Left kidney (tissue), 2 donors: ENCODE measurements around the gene GASK1A. TPM values are rescaled to one million over a fixed set of nuclear protein-coding genes. Genes with fewer than 3 reads are reported as not detected.

Experiments
- DNase-seq: peaks from one replicate; pipeline ENCODE4 v3.0.0-alpha.2; 2013
- polyA plus RNA-seq: library from polyadenylated mRNA; unstranded; fragments of 120-200 nt; gene quantifications from one replicate; pipeline ENCODE4 v1.2.1, GENCODE V29; 2013; ENCODE audit not compliant: insufficient read length

Gene GASK1A
- polyA plus RNA-seq, 1 donor, result 6.1 TPM

- no peak for DNase-seq
Measured at GRCh38 chr3:43013743-43014155, 34.6 kb downstream of the GASK1A start.

GRCh38 chr3:43014241-43014640, 35.1 kb downstream of the GASK1A start:
- no peak for DNase-seq

- DNase-seq, result no peak
Measured at GRCh38 chr3:43014956-43015355, 35.8 kb downstream of the GASK1A start.

- DNase-seq, result no peak
Measured at GRCh38 chr3:43015572-43015971, 36.5 kb downstream of the GASK1A start.

GRCh38 chr3:43015991-43016865, 37.1 kb downstream of the GASK1A start:
- DNase-seq, result no peak

GRCh38 chr3:43017004-43017403, 37.9 kb downstream of the GASK1A start:
- no peak for DNase-seq

- no peak for DNase-seq
Measured at GRCh38 chr3:43017593-43018195, 38.6 kb downstream of the GASK1A start.

GRCh38 chr3:43018246-43018645, 39.1 kb downstream of the GASK1A start:
- no peak for DNase-seq

- no peak for DNase-seq
Measured at GRCh38 chr3:43019006-43019809, 40.1 kb downstream of the GASK1A start.

- no peak for DNase-seq
Measured at GRCh38 chr3:43019826-43020225, 40.7 kb downstream of the GASK1A start.

GRCh38 chr3:43021186-43021585, 42.1 kb downstream of the GASK1A start:
- no peak for DNase-seq

- no peak for DNase-seq
Measured at GRCh38 chr3:43022121-43022520, 43.0 kb downstream of the GASK1A start.

GRCh38 chr3:43023066-43023465, 44.0 kb downstream of the GASK1A start:
- DNase-seq, result no peak

GRCh38 chr3:43023746-43024145, 44.6 kb downstream of the GASK1A start:
- no peak for DNase-seq

GRCh38 chr3:43024181-43024885, 45.2 kb downstream of the GASK1A start:
- no peak for DNase-seq

- DNase-seq, result no peak
Measured at GRCh38 chr3:43025423-43025822, 46.3 kb downstream of the GASK1A start.

- DNase-seq, result no peak
Measured at GRCh38 chr3:43028001-43028400, 48.9 kb downstream of the GASK1A start.

GRCh38 chr3:43028678-43029490, 49.8 kb downstream of the GASK1A start:
- no peak for DNase-seq

GRCh38 chr3:43030162-43030935, 51.2 kb downstream of the GASK1A start:
- no peak for DNase-seq

GRCh38 chr3:43031485-43031884, 52.4 kb downstream of the GASK1A start:
- DNase-seq, result no peak
